ENCODE data around the gene IGIP.

Gene IGIP

GRCh38 chr5:140112685-140113179 lies 13.0 kb upstream of the IGIP start:
- TF ChIP-seq ISL1 (CRISPR knock-in tag; IDR thresholded peaks at IDR 0.05) (no peak), POU6F1 (CRISPR knock-in tag; IDR thresholded peaks at IDR 0.05; ENCODE audit: borderline replicate concordance, low read depth) (no peak), ZNF565 (CRISPR knock-in tag; conservative IDR thresholded peaks at IDR 0.05; ENCODE audit: low read depth) (no peak), ZFP3 (CRISPR knock-in tag; IDR thresholded peaks at IDR 0.05) (no peak), ZC3H10 (CRISPR knock-in tag; IDR thresholded peaks at IDR 0.05) (no peak), ZNF70 (CRISPR knock-in tag; IDR thresholded peaks at IDR 0.05) (no peak)
- ATAC-seq: peak; percentile 4; the same call in 2 of the 3 replicates

GRCh38 chr5:140113180-140113698 lies 12.5 kb upstream of the IGIP start:
- TF ChIP-seq TOX (CRISPR knock-in tag; IDR thresholded peaks at IDR 0.05; ENCODE audit: borderline replicate concordance) (no peak), GLIS3 (CRISPR knock-in tag; IDR thresholded peaks at IDR 0.05) (no peak), OSR1 (CRISPR knock-in tag; IDR thresholded peaks at IDR 0.05) (no peak), ISL1 (CRISPR knock-in tag; IDR thresholded peaks at IDR 0.05) (no peak), PPARA (CRISPR knock-in tag; IDR thresholded peaks at IDR 0.05; ENCODE audit: borderline replicate concordance) (no peak), ZNF8 (CRISPR knock-in tag; IDR thresholded peaks at IDR 0.05) (no peak), ZFP3 (CRISPR knock-in tag; IDR thresholded peaks at IDR 0.05) (no peak)

GRCh38 chr5:140113699-140114263 lies 12.0 kb upstream of the IGIP start, which contains the start of gene PURA:
Gene PURA (plus strand): TSS chr5:140114109. CDS start chr5:140114182, 73 bp downstream.
- peak; percentile 90 for ATAC-seq
- no peak for TF ChIP-seq ESRRG (CRISPR knock-in tag; IDR thresholded peaks at IDR 0.05)
- TF ChIP-seq ZNF8 (CRISPR knock-in tag; IDR thresholded peaks at IDR 0.05): no peak
- TF ChIP-seq TCF4 (CRISPR knock-in tag; IDR thresholded peaks at IDR 0.05; ENCODE audit: borderline replicate concordance): no peak
- TF ChIP-seq ISL1 (CRISPR knock-in tag; IDR thresholded peaks at IDR 0.05): no peak

More at GRCh38 chr5:140113180-140113698, 12.5 kb upstream of the IGIP start:
- ATAC-seq: peak; percentile 27

GRCh38 chr5:140114341-140115185 lies 11.2 kb upstream of the IGIP start:
- peak; percentile 54 for ATAC-seq
- TF ChIP-seq TCF4 (CRISPR knock-in tag; IDR thresholded peaks at IDR 0.05; ENCODE audit: borderline replicate concordance): no peak
- no peak for TF ChIP-seq CSRNP3 (CRISPR knock-in tag; IDR thresholded peaks at IDR 0.05)
- no peak for TF ChIP-seq ZFP3 (CRISPR knock-in tag; IDR thresholded peaks at IDR 0.05)
- TF ChIP-seq ZC3H10 (CRISPR knock-in tag; IDR thresholded peaks at IDR 0.05): no peak
- no peak for TF ChIP-seq BACH2 (CRISPR knock-in tag; IDR thresholded peaks at IDR 0.05; ENCODE audit: borderline replicate concordance)
- no peak for TF ChIP-seq TOX (CRISPR knock-in tag; IDR thresholded peaks at IDR 0.05; ENCODE audit: borderline replicate concordance)
- TF ChIP-seq PPARA (CRISPR knock-in tag; IDR thresholded peaks at IDR 0.05; ENCODE audit: borderline replicate concordance): no peak
- TF ChIP-seq TSHZ2 (CRISPR knock-in tag; IDR thresholded peaks at IDR 0.05): no peak
- no peak for TF ChIP-seq OSR1 (CRISPR knock-in tag; IDR thresholded peaks at IDR 0.05)
- no peak for TF ChIP-seq ZNF70 (CRISPR knock-in tag; IDR thresholded peaks at IDR 0.05)
- TF ChIP-seq SNAI2 (CRISPR knock-in tag; IDR thresholded peaks at IDR 0.05): no peak
- TF ChIP-seq POU6F1 (CRISPR knock-in tag; IDR thresholded peaks at IDR 0.05; ENCODE audit: borderline replicate concordance, low read depth): no peak; the same call in 1 of the 2 replicates
- no peak for TF ChIP-seq GLIS3 (CRISPR knock-in tag; IDR thresholded peaks at IDR 0.05)
- no peak for TF ChIP-seq ZNF8 (CRISPR knock-in tag; IDR thresholded peaks at IDR 0.05)
- no peak for TF ChIP-seq ZFP30 (CRISPR knock-in tag; IDR thresholded peaks at IDR 0.05)
- TF ChIP-seq CREB5 (CRISPR knock-in tag; IDR thresholded peaks at IDR 0.05; ENCODE audit: low read depth): no peak
- no peak for TF ChIP-seq PATZ1 (CRISPR knock-in tag; IDR thresholded peaks at IDR 0.05; ENCODE audit: borderline replicate concordance)
- TF ChIP-seq ESRRG (CRISPR knock-in tag; IDR thresholded peaks at IDR 0.05): no peak
- no peak for TF ChIP-seq CSDC2 (CRISPR knock-in tag; IDR thresholded peaks at IDR 0.05)
- no peak for TF ChIP-seq RARB (CRISPR knock-in tag; IDR thresholded peaks at IDR 0.05)
